HepG2 (cell line): ENCODE measurements around the gene RBM44. TPM values are rescaled to one million over a fixed set of nuclear protein-coding genes. Genes with fewer than 3 reads are reported as not detected.

Experiments
- ATAC-seq: fragments of 200-7000 bp; cut with Tn5 transposase; 3 replicates; pipeline ENCODE4 v1.9.1; 2020; ENCODE audit warnings: mild to moderate bottlenecking, moderate library complexity
- BruUV-seq: library from RNA; stranded (reverse); fragments of 400-500 nt; replicated peaks from 2 replicates; lab custom pipeline; 2021; lab: Mats Ljungman, UMichigan
- CTCF ChIA-PET: fragments of 300-600 bp; formaldehyde crosslinking; extraction: SDS; loops from one replicate; lab custom pipeline; 2021; ENCODE audit warnings: low total read pairs, inconsistent platforms, low intra/inter-chr PET ratio; lab: Yijun Ruan, JAX
- POLR2A ChIA-PET: fragments of 350-600 bp; sonication (Branson Sonifier 250); formaldehyde crosslinking; loops from one replicate; lab custom pipeline; 2020; ENCODE audit warnings: antibody characterized with exemption, inconsistent platforms; lab: Yijun Ruan, JAX
- DNase-seq: peaks from one replicate; pipeline ENCODE4 v3.0.0-alpha.2; 2015; ENCODE audit warnings: low spot score
- FAIRE-seq: peaks from 3 replicates; lab custom pipeline; 2011; peaks lifted over from hg19 to GRCh38; lab: Jason Lieb, UNC
- H2AFZ ChIP-seq: one replicate; pipeline ENCODE4 v1.6.1; 2011; ENCODE audit warnings: low read length, inconsistent platforms
- H3K27ac ChIP-seq: fragments of 300-600 bp; 3 replicates; pipeline ENCODE4 v1.8.0; 2011; ENCODE audit warnings: mixed run types, mild to moderate bottlenecking, mixed read lengths, low read length, inconsistent platforms; ENCODE audit not compliant: insufficient read depth; ENCODE audit errors: extremely low read length
- H3K27me3 ChIP-seq, 2 experiments: fragments of 200-600 bp in 1 of 2; 2 replicates in 1 of 2; 3 replicates in 1 of 2; pipeline versions ENCODE4 v1.6.0 to v1.8.0; 2011; ENCODE audit warnings: low read length in 2 of 2, mild to moderate bottlenecking in 2 of 2, moderate library complexity in 2 of 2, inconsistent platforms in 1 of 2; ENCODE audit not compliant: insufficient read depth in 2 of 2, control insufficient read depth in 1 of 2
- H3K36me3 ChIP-seq, 2 experiments: fragments of 200-600 bp in 1 of 2; replicated peaks in 1 of 2; 2 replicates in 1 of 2; 3 replicates in 1 of 2; pipeline versions ENCODE4 v1.5.1 to v1.8.0; 2011; ENCODE audit warnings: low read length in 2 of 2, inconsistent platforms in 1 of 2; ENCODE audit not compliant: insufficient read depth in 2 of 2, control insufficient read depth in 1 of 2
- H3K4me1 ChIP-seq: 2 replicates; pipeline ENCODE4 v1.5.1; 2012; ENCODE audit warnings: low read length, inconsistent platforms; ENCODE audit not compliant: insufficient read depth
- H3K4me2 ChIP-seq: 2 replicates; pipeline ENCODE4 v1.6.0; 2011; ENCODE audit warnings: low read depth, low read length, inconsistent platforms
- H3K4me3 ChIP-seq, 3 experiments: fragments of 200-600 bp in 1 of 3; sonication (generic), shearing (Covaris generic) in 1 of 3; replicated peaks in 1 of 3; 2 replicates each; pipeline ENCODE4 v1.5.1; 2011 to 2016; ENCODE audit warnings: low read length in 3 of 3, inconsistent platforms in 2 of 3, low read depth in 2 of 3, mild to moderate bottlenecking in 2 of 3, control low read depth in 1 of 3, mixed read lengths in 1 of 3; ENCODE audit not compliant: insufficient read depth in 1 of 3
- H3K79me2 ChIP-seq: one replicate; pipeline ENCODE4 v1.6.1; 2011; ENCODE audit warnings: low read length, inconsistent platforms; ENCODE audit not compliant: insufficient read depth
- H3K9ac ChIP-seq: 2 replicates; pipeline ENCODE4 v1.6.0; 2011; ENCODE audit warnings: mild to moderate bottlenecking, low read depth, low read length, inconsistent platforms; ENCODE audit not compliant: insufficient read depth
- H3K9me3 ChIP-seq: 2 replicates; pipeline ENCODE4 v1.5.1; 2012; ENCODE audit warnings: mild to moderate bottlenecking, low read length
- H4K20me1 ChIP-seq: 2 replicates; pipeline ENCODE4 v1.6.0; 2011; ENCODE audit warnings: inconsistent platforms, mild to moderate bottlenecking, low read length, moderate library complexity; ENCODE audit not compliant: insufficient read depth
- ADNP ChIP-seq: sonication (generic); formaldehyde crosslinking; IDR thresholded peaks from 2 replicates; pipeline ENCODE4 v1.4.0; 2020; ENCODE audit warnings: missing genetic modification reagents
- ATF7-NPFF ChIP-seq: sonication (generic); formaldehyde crosslinking; IDR thresholded peaks from 2 replicates; pipeline ENCODE4 v1.8.1; 2023; ENCODE audit warnings: mild to moderate bottlenecking, low read depth, missing genetic modification reagents, moderate library complexity
- NFYC ChIP-seq: IDR thresholded peaks from 2 replicates; pipeline ENCODE4 v1.6.1; 2016; ENCODE audit warnings: missing genetic modification reagents, missing compliant biosample characterization
- SALL2 ChIP-seq: sonication (generic); formaldehyde crosslinking; IDR thresholded peaks from 2 replicates; pipeline ENCODE4 v1.8.1; 2023; ENCODE audit warnings: mild to moderate bottlenecking, missing genetic modification reagents, inconsistent platforms
- TGIF2 ChIP-seq: IDR thresholded peaks from 2 replicates; pipeline ENCODE4 v1.6.1; 2016; ENCODE audit warnings: control low read depth, missing compliant biosample characterization
- ZNF296 ChIP-seq: sonication (generic); formaldehyde crosslinking; conservative IDR thresholded peaks from 2 replicates; pipeline ENCODE4 v1.5.0; 2020; ENCODE audit warnings: mild to moderate bottlenecking, missing genetic modification reagents
- ZNF350 ChIP-seq: sonication (generic); formaldehyde crosslinking; IDR thresholded peaks from 2 replicates; pipeline ENCODE4 v1.4.0; 2020; ENCODE audit warnings: mild to moderate bottlenecking, low read depth, missing genetic modification reagents, borderline replicate concordance
- ZNF451 ChIP-seq: sonication (generic); formaldehyde crosslinking; IDR thresholded peaks from 2 replicates; pipeline ENCODE4 v1.5.0; 2020; ENCODE audit warnings: mild to moderate bottlenecking, missing genetic modification reagents
- ZNF543 ChIP-seq: sonication (generic); formaldehyde crosslinking; IDR thresholded peaks from 2 replicates; pipeline ENCODE4 v1.4.0; 2020; ENCODE audit warnings: mild to moderate bottlenecking, missing genetic modification reagents
- ZNF598 ChIP-seq: sonication (generic); formaldehyde crosslinking; IDR thresholded peaks from 2 replicates; pipeline ENCODE4 v1.5.1; 2020; ENCODE audit warnings: mild to moderate bottlenecking, missing genetic modification reagents, borderline replicate concordance
- ZNF761 ChIP-seq: sonication (generic); formaldehyde crosslinking; conservative IDR thresholded peaks from 2 replicates; pipeline ENCODE4 v1.4.0; 2020; ENCODE audit warnings: mild to moderate bottlenecking, missing genetic modification reagents
- ZSCAN12 ChIP-seq: sonication (generic); formaldehyde crosslinking; IDR thresholded peaks from 2 replicates; pipeline ENCODE4 v1.9.0; 2021; ENCODE audit warnings: mild to moderate bottlenecking, missing genetic modification reagents
- WGBS: methylation state at CpG from one replicate; pipeline ENCODE4 v1.1.6; 2017; ENCODE audit warnings: low lambda C conversion rate; 5-methylcytosine and 5-hydroxymethylcytosine counted together
- in situ Hi-C: cut with HindIII; loops from 2 replicates; pipeline ENCODE4 v1.10.0; 2017; ENCODE audit warnings: low pct_unique_long_range_greater_than_20kb; ENCODE audit not compliant: extremely low pct_ligation_motif_present
- intact Hi-C: fragments of 100-400 bp; cut with micrococcal nuclease; formaldehyde crosslinking; loops from one replicate; pipeline ENCODE4 v1.10.0; 2022; ENCODE audit not compliant: unreplicated experiment
- polyA plus RNA-seq, 8 experiments: library from polyadenylated mRNA; depleted of rRNA in 3 of 8; stranded (reverse) in 7 of 8; unstranded in 1 of 8; fragments of >200 nt; fragmentation: Illumina TruSeq in 4 of 8; extraction: Trizol in 4 of 8; gene quantifications; 2 replicates each; pipeline versions ENCODE4 v1.2.1 to v1.2.3, GENCODE V29; 2011 to 2016; ENCODE audit warnings: low read depth in 4 of 8, missing spikeins in 1 of 8, mixed read lengths in 1 of 8; ENCODE audit not compliant: insufficient read depth in 1 of 8
- total RNA-seq, 5 experiments: library from RNA; depleted of rRNA; stranded (reverse); fragments of >200 nt; fragmentation: Illumina TruSeq; extraction: Trizol; gene quantifications; 2 replicates each; pipeline ENCODE4 v1.2.3, GENCODE V29; 2016; ENCODE audit warnings: low read depth in 1 of 5
- TF ChIP-seq, protein P1 (sequence below): sonication (generic); formaldehyde crosslinking; IDR thresholded peaks from 2 replicates; pipeline ENCODE4 v1.5.1; 2020; ENCODE audit warnings: mild to moderate bottlenecking, missing genetic modification reagents, moderate library complexity
- TF ChIP-seq, protein P2 (sequence below): sonication (generic); formaldehyde crosslinking; IDR thresholded peaks from 2 replicates; pipeline ENCODE4 v1.5.0; 2020; ENCODE audit warnings: mild to moderate bottlenecking, low read depth, missing genetic modification reagents, borderline replicate concordance
- TF ChIP-seq, protein P3 (sequence below): sonication (generic); formaldehyde crosslinking; conservative IDR thresholded peaks from 2 replicates; pipeline ENCODE4 v1.4.0; 2020; ENCODE audit warnings: missing genetic modification reagents

RBM44 gene
- total and polyA plus RNA-seq, 2 of the 13 experiments (the other 11 are each of a cell fraction or from before 2014, with no cell fraction given): 0.13 to 0.50 TPM

DNA sequence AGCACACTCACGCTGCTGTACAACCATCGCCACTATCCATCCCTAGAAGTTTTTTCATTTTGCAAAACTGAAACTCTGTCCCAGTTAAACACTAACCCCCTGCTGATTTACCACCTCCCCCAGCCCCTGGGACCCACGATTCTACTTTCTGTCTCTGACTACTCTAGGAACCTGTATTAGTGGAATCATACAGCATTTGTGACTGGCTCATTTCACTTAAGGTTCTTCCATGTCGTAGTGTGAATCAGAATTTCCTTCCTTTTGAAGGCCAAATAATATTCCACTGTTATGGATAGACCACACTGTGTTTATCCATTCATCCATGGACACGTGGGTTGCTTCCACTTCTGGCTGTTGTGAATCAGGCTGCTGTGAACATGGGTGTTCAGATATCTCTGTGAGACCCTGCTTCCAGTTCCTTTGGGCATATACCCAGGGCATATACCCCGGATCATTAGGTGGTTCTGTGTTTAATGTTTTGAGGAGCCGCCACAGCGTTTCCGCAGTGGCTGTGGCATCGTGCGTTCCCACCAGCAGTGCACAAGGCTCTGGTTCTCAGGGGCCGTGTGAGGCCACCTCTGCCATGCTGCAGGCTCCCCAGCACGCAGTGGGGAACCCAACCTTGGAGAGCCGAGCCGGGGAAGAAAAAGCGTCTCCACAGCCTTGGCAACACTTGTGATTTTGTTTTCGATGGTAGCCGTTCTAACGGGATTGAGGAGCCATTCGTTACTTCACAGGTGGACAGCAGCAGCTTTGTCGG, 70.9 kb downstream of the RBM44 start (continued):
- TF ChIP-seq, protein P1, sequence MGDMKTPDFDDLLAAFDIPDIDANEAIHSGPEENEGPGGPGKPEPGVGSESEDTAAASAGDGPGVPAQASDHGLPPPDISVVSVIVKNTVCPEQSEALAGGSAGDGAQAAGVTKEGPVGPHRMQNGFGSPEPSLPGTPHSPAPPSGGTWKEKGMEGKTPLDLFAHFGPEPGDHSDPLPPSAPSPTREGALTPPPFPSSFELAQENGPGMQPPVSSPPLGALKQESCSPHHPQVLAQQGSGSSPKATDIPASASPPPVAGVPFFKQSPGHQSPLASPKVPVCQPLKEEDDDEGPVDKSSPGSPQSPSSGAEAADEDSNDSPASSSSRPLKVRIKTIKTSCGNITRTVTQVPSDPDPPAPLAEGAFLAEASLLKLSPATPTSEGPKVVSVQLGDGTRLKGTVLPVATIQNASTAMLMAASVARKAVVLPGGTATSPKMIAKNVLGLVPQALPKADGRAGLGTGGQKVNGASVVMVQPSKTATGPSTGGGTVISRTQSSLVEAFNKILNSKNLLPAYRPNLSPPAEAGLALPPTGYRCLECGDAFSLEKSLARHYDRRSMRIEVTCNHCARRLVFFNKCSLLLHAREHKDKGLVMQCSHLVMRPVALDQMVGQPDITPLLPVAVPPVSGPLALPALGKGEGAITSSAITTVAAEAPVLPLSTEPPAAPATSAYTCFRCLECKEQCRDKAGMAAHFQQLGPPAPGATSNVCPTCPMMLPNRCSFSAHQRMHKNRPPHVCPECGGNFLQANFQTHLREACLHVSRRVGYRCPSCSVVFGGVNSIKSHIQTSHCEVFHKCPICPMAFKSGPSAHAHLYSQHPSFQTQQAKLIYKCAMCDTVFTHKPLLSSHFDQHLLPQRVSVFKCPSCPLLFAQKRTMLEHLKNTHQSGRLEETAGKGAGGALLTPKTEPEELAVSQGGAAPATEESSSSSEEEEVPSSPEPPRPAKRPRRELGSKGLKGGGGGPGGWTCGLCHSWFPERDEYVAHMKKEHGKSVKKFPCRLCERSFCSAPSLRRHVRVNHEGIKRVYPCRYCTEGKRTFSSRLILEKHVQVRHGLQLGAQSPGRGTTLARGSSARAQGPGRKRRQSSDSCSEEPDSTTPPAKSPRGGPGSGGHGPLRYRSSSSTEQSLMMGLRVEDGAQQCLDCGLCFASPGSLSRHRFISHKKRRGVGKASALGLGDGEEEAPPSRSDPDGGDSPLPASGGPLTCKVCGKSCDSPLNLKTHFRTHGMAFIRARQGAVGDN (CRISPR knock-in tag): no peak
- no peak for TF ChIP-seq ADNP
- no peak for TF ChIP-seq ZNF598
- no peak for TF ChIP-seq SALL2
- no peak for TF ChIP-seq ZSCAN12 (CRISPR knock-in tag)
- TF ChIP-seq, protein P2, sequence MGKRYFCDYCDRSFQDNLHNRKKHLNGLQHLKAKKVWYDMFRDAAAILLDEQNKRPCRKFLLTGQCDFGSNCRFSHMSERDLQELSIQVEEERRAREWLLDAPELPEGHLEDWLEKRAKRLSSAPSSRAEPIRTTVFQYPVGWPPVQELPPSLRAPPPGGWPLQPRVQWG (CRISPR knock-in tag): no peak
- TF ChIP-seq ATF7-NPFF: no peak
- TF ChIP-seq ZNF296 (CRISPR knock-in tag): no peak
- TF ChIP-seq, all 625 proteins: peak for 0

DNA sequence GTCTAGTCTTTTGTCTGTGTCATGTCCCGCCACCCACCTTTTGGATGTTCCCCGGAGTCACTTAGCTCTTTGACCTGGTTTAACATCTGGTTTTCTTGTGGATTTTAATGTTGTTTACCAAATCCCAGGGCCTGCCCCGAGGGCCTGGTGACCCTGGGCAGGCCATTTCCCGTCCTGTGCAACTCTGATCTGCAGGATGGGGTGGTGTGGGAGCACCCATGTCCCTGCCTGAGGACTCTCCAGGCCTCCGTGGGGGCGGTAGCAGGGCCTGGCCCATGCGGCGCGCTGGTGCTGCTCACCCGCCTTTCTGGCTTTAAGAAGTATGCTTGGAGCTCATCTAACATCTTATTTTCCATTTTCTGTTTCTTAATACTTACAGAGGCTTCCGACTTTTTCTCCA, 71.5 kb downstream of the RBM44 start:
- CTCF ChIA-PET: no interaction called here
- Histone ChIP-seq H3K9ac (no peak overlapping the region), H2AFZ (no peak overlapping the region), H3K27ac (no peak overlapping the region), H3K4me3 (no peak overlapping the region), H3K9me3 (no peaks in the 10 kb centered on the region), H4K20me1 (no peaks in the 10 kb centered on the region; the same call in 1 of the 2 replicates), H3K4me1 (0 out of 2 replicates have a peak, but pooled peaks cover 9% of the 10 kb centered on the region), H3K79me2 (no peaks in the 10 kb centered on the region), H3K27me3 (peaks cover 20 to 87% of the 10 kb centered on the region in 2 experiments; a peak in 4 of 5 replicates), H3K4me2 (no peak overlapping the region), H3K36me3 (no peaks in the 10 kb centered on the region)
- no peak for ATAC-seq
- in situ Hi-C loops: no loop called here
- no TSS peak for BruUV-seq
- no peak for FAIRE-seq
- no peak for TF ChIP-seq ZNF543 (CRISPR knock-in tag)
- TF ChIP-seq ZNF451: no peak
- TF ChIP-seq, protein P3, sequence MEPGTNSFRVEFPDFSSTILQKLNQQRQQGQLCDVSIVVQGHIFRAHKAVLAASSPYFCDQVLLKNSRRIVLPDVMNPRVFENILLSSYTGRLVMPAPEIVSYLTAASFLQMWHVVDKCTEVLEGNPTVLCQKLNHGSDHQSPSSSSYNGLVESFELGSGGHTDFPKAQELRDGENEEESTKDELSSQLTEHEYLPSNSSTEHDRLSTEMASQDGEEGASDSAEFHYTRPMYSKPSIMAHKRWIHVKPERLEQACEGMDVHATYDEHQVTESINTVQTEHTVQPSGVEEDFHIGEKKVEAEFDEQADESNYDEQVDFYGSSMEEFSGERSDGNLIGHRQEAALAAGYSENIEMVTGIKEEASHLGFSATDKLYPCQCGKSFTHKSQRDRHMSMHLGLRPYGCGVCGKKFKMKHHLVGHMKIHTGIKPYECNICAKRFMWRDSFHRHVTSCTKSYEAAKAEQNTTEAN (CRISPR knock-in tag): no peak
- TF ChIP-seq ZNF350 (CRISPR knock-in tag): no peak
- no peak for TF ChIP-seq TGIF2 (CRISPR knock-in tag)
- no peak for TF ChIP-seq ZNF761 (CRISPR knock-in tag)
- no peak for TF ChIP-seq NFYC
- 43% methylated on average over 11 of the region's 11 CpGs for whole genome bisulfite sequencing
- POLR2A ChIA-PET: no interaction called here
- intact Hi-C loops: no loop called here
- no peak for DNase-seq
